Measurements from ENCODE around the gene TMEM233.
A peak's percentile ranks its signal among the peaks of the same experiment; 100 is the strongest.

Gene TMEM233

GRCh38 chr12:119659289-119659897 lies 65.8 kb downstream of the TMEM233 start:
- no peak for DNase-seq

- no peak for DNase-seq
Measured at GRCh38 chr12:119660076-119660475, 66.5 kb downstream of the TMEM233 start.

GRCh38 chr12:119661882-119662281 lies 68.3 kb downstream of the TMEM233 start:
- no peak for DNase-seq

- DNase-seq, result no peak
Measured at GRCh38 chr12:119664642-119665041, 71.1 kb downstream of the TMEM233 start.

- DNase-seq, result no peak
Measured at GRCh38 chr12:119665164-119665929, 71.8 kb downstream of the TMEM233 start.

GRCh38 chr12:119666226-119666795 lies 72.7 kb downstream of the TMEM233 start:
- DNase-seq, result no peak

- DNase-seq, result no peak
Measured at GRCh38 chr12:119666900-119667576, 73.5 kb downstream of the TMEM233 start.

GRCh38 chr12:119667577-119668323 lies 74.2 kb downstream of the TMEM233 start, which contains the start of gene PRKAB1:
TSS of gene PRKAB1 (plus strand) at chr12:119668133. CDS start at chr12:119668245, 112 bp downstream.
- peak; percentile 96 for DNase-seq

- DNase-seq, result no peak
Measured at GRCh38 chr12:119668324-119668841, 74.8 kb downstream of the TMEM233 start.

- DNase-seq, result no peak
Measured at GRCh38 chr12:119669744-119670472, 76.3 kb downstream of the TMEM233 start.

GRCh38 chr12:119671070-119671469 lies 77.5 kb downstream of the TMEM233 start:
- DNase-seq, result no peak

GRCh38 chr12:119672194-119672593 lies 78.6 kb downstream of the TMEM233 start:
- DNase-seq, result no peak

GRCh38 chr12:119673634-119674033 lies 80.1 kb downstream of the TMEM233 start:
- DNase-seq, result no peak

- DNase-seq, result no peak
Measured at GRCh38 chr12:119674560-119674959, 81.0 kb downstream of the TMEM233 start.

GRCh38 chr12:119676022-119676421 lies 82.4 kb downstream of the TMEM233 start:
- no peak for DNase-seq

- no peak for DNase-seq
Measured at GRCh38 chr12:119676573-119676972, 83.0 kb downstream of the TMEM233 start.

- no peak for DNase-seq
Measured at GRCh38 chr12:119678459-119678858, 84.9 kb downstream of the TMEM233 start.

GRCh38 chr12:119679081-119679480 lies 85.5 kb downstream of the TMEM233 start:
- no peak for DNase-seq

- no peak for DNase-seq
Measured at GRCh38 chr12:119679490-119679889, 85.9 kb downstream of the TMEM233 start.

- no peak for DNase-seq
Measured at GRCh38 chr12:119681111-119681510, 87.5 kb downstream of the TMEM233 start.

GRCh38 chr12:119681728-119682638 lies 88.4 kb downstream of the TMEM233 start:
- no peak for DNase-seq

Measured in left hindlimb (tissue), 1 donor.